Measurements from ENCODE around the gene CDKAL1. TPM values are rescaled to one million over a fixed set of nuclear protein-coding genes. Genes with fewer than 3 reads are reported as not detected.

The CDKAL1 gene
- total and polyA plus RNA-seq, 4 donors = 2.0 to 12.9 (median 6.7) TPM

DNA sequence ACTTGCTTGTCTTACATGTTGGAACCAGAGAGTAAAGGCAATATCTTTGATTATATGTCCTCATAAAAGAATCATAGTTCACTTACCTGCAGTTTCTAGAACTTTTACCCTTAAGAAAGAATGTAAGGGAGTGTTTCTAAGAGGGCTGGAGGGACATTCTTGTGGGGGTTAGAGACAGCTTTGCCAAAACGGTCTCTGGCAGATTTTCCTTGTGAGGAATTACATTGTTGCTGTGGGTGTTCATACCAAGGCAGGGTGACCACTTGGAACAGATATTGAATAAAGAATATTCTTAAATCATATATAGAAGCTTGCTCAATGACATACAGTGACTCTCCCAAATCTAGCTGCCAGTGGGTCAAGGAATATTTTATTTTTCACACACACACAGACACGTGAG, 541.7 kb downstream of the CDKAL1 start:
- no peak overlapping the region for H3K27ac ChIP-seq (ENCODE audit: low read depth in 1 of 2, low read length in 2 of 2)
- no peaks in the 10 kb centered on the region for H3K9me3 ChIP-seq (ENCODE audit: control insufficient read depth in 4 of 4, low read length in 3 of 4)
- TF ChIP-seq HNF4G (IDR thresholded peaks at IDR 0.05) (no peak), EGR1 (IDR thresholded peaks at IDR 0.05; ENCODE audit: low read depth in 2 of 2) (no peak), RXRA (IDR thresholded peaks at IDR 0.05) (no peak), FOXA1 (IDR thresholded peaks at IDR 0.05) (no peak), JUND (IDR thresholded peaks at IDR 0.05) (no peak), HNF4A (conservative IDR thresholded peaks at IDR 0.05) (no peak), FOXA2 (IDR thresholded peaks at IDR 0.05) (no peak), RAD21 (IDR thresholded peaks at IDR 0.05) (no peak), SP1 (IDR thresholded peaks at IDR 0.05) (no peak), GABPA (IDR thresholded peaks at IDR 0.05 in 1 of 2, conservative IDR thresholded peaks at IDR 0.05 in 1 of 2) (no peak), NR2F2 (IDR thresholded peaks at IDR 0.05) (no peak), YY1 (IDR thresholded peaks at IDR 0.05) (no peak)
- TF ChIP-seq, protein P1, sequence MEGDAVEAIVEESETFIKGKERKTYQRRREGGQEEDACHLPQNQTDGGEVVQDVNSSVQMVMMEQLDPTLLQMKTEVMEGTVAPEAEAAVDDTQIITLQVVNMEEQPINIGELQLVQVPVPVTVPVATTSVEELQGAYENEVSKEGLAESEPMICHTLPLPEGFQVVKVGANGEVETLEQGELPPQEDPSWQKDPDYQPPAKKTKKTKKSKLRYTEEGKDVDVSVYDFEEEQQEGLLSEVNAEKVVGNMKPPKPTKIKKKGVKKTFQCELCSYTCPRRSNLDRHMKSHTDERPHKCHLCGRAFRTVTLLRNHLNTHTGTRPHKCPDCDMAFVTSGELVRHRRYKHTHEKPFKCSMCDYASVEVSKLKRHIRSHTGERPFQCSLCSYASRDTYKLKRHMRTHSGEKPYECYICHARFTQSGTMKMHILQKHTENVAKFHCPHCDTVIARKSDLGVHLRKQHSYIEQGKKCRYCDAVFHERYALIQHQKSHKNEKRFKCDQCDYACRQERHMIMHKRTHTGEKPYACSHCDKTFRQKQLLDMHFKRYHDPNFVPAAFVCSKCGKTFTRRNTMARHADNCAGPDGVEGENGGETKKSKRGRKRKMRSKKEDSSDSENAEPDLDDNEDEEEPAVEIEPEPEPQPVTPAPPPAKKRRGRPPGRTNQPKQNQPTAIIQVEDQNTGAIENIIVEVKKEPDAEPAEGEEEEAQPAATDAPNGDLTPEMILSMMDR (IDR thresholded peaks at IDR 0.05; ENCODE audit: low read depth, low read length, missing input control) = no peak
- TF ChIP-seq, protein P2, sequence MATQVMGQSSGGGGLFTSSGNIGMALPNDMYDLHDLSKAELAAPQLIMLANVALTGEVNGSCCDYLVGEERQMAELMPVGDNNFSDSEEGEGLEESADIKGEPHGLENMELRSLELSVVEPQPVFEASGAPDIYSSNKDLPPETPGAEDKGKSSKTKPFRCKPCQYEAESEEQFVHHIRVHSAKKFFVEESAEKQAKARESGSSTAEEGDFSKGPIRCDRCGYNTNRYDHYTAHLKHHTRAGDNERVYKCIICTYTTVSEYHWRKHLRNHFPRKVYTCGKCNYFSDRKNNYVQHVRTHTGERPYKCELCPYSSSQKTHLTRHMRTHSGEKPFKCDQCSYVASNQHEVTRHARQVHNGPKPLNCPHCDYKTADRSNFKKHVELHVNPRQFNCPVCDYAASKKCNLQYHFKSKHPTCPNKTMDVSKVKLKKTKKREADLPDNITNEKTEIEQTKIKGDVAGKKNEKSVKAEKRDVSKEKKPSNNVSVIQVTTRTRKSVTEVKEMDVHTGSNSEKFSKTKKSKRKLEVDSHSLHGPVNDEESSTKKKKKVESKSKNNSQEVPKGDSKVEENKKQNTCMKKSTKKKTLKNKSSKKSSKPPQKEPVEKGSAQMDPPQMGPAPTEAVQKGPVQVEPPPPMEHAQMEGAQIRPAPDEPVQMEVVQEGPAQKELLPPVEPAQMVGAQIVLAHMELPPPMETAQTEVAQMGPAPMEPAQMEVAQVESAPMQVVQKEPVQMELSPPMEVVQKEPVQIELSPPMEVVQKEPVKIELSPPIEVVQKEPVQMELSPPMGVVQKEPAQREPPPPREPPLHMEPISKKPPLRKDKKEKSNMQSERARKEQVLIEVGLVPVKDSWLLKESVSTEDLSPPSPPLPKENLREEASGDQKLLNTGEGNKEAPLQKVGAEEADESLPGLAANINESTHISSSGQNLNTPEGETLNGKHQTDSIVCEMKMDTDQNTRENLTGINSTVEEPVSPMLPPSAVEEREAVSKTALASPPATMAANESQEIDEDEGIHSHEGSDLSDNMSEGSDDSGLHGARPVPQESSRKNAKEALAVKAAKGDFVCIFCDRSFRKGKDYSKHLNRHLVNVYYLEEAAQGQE (IDR thresholded peaks at IDR 0.05) = no peak
- TF ChIP-seq, protein P3, sequence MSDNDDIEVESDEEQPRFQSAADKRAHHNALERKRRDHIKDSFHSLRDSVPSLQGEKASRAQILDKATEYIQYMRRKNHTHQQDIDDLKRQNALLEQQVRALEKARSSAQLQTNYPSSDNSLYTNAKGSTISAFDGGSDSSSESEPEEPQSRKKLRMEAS (IDR thresholded peaks at IDR 0.05) = no peak
- TF ChIP-seq, protein P4, sequence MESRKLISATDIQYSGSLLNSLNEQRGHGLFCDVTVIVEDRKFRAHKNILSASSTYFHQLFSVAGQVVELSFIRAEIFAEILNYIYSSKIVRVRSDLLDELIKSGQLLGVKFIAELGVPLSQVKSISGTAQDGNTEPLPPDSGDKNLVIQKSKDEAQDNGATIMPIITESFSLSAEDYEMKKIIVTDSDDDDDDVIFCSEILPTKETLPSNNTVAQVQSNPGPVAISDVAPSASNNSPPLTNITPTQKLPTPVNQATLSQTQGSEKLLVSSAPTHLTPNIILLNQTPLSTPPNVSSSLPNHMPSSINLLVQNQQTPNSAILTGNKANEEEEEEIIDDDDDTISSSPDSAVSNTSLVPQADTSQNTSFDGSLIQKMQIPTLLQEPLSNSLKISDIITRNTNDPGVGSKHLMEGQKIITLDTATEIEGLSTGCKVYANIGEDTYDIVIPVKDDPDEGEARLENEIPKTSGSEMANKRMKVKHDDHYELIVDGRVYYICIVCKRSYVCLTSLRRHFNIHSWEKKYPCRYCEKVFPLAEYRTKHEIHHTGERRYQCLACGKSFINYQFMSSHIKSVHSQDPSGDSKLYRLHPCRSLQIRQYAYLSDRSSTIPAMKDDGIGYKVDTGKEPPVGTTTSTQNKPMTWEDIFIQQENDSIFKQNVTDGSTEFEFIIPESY (IDR thresholded peaks at IDR 0.05) = no peak
- TF ChIP-seq, protein P5, sequence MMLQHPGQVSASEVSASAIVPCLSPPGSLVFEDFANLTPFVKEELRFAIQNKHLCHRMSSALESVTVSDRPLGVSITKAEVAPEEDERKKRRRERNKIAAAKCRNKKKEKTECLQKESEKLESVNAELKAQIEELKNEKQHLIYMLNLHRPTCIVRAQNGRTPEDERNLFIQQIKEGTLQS (IDR thresholded peaks at IDR 0.05) = no peak
- peaks cover 0 to 3% (median 0%) of the 10 kb centered on the region in 4 donors for H3K36me3 ChIP-seq (ENCODE audit: control insufficient read depth in 4 of 4, insufficient read depth in 3 of 4, low read depth in 1 of 4, low read length in 3 of 4)
- WGBS = 97% methylated on average over 2 of the region's 2 CpGs
- no peaks in the 10 kb centered on the region for H3K4me1 ChIP-seq (ENCODE audit: control insufficient read depth in 4 of 4, insufficient read depth in 4 of 4, low read length in 3 of 4)
- DNase-seq (ENCODE audit: low spot score) = no peak
- no peak overlapping the region for H3K9ac ChIP-seq (ENCODE audit: low read depth in 1 of 2, low read length in 2 of 2)
- H3K27me3 ChIP-seq (ENCODE audit: control insufficient read depth in 4 of 4, insufficient read depth in 4 of 4, low read length in 3 of 4) = no peaks in the 10 kb centered on the region
- H3K4me3 ChIP-seq (ENCODE audit: low read depth in 1 of 3, low read length in 3 of 3) = no peak overlapping the region

Data from liver (tissue), 9 donors.